ENCODE data around the gene NXPH2.

Gene NXPH2

DNA sequence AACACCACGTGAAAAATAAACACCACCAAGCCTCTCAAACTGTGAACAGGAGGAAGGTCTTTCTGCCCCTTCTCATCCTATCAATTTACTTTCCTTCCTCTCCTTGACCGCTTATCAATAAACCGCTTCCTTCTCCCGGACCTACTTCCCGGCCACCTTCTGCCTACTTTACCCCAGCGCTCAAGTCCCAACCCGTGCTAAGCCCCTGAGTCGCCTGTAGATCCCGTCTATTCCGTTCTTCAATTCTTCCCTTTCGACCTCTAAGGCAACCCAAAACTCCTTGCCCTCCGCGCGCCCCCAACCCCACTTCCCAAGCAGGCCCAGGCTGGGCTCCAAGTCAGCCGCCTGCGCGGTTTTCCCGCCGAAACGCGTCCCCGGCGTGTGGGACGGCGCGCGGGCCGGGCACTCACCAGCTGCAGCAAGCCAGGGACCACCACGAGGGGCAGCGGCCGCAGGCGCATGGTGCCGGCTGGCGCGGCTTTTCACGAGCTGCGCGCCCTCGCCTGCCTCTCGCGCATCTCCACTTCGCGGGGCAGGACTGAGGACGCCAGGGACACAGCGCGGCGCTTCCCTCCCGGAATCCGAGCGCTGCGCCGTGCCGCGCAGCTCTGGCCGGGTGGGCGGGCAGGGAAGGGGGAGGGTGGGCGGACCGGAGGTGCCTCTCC, at the start of gene NXPH2:
Gene NXPH2 (minus strand): TSS at position 610 of the 665 bp plus-strand sequence. CDS start 149 bp downstream, at position 461.
- ChIA-PET CTCF (no interaction called here), POLR2A (no interaction called here)
- no peak within 1 kb of the TSS for H3K4me3 ChIP-seq (ENCODE audit: low read depth, low read length)
- no peak for DNase-seq (ENCODE audit: low read depth, low spot score)
- TF ChIP-seq CTCF (IDR thresholded peaks at IDR 0.05; ENCODE audit: insufficient read depth, low read length, missing control alignments): no peak

DNA sequence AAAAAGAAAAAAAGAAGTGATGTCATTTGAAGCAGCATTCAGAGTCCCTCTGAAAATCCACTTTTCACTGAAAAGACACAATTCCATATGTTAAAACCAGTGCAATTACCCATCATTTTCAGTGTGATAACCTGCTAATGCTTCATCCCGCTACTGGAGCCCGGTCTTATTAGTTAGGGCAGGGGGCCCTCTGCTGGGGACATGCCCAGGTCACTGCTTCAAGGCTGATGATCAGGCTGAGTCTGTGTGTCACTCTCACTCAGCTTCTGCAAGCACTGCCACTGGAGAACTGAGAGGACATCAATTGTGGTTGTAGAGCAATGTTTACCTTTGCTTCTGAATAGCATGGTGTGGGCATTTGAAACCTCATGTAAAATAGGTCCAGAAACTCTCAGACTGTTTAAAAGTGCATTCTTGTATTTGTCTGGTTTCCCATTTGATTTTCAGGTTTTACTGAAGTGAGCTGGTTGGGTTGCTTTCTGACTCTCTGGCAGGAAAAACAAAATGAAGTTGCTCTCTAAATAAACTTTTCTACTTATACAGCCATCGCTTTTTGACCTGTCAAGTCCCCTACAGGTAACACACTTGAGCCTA, 49.2 kb upstream of the NXPH2 start:
- POLR2A ChIA-PET: no interaction called here
- CTCF ChIA-PET: interaction anchor here (1.2 kb wide), 1 partner anchor 963 kb away, joined by 3 read pairs; no protein-coding TSS in a partner anchor
- TF ChIP-seq CTCF (IDR thresholded peaks at IDR 0.05; ENCODE audit: insufficient read depth, low read length, missing control alignments): no peak
- H3K4me3 ChIP-seq (ENCODE audit: low read depth, low read length): no peak overlapping the region
- DNase-seq (ENCODE audit: low read depth, low spot score): no peak

DNA sequence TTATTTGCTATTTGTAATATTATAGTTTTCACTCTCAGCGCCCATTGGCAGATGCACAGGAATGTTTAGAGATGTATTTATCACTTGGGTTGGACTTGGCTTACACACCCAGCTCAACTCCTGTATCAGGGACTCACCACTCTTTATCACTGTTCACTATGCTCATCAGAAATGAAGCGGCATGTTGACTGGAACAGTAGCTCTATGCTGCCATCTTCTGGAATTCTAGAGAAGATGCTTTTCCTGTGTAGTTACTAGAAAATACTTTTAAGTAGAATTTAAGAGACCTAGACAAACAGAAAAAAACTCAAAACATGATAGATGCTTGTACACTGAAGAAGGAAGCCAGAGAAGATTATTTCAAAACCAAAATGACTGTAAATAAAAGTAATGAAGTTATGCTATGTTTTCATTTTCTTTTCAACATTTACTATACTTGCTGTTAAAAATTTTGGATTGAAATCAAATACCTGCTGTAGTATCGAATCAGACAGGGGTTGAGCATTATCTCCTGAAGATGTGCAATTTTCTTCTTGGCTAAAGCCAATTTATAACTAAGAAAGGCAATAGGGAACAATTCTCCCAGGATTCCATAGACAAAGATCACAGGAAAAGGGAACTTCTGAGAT, 47.4 kb upstream of the NXPH2 start:
- peak; percentile 36 for DNase-seq (ENCODE audit: low read depth, low spot score)
- no peak overlapping the region for H3K4me3 ChIP-seq (ENCODE audit: low read depth, low read length)
- POLR2A ChIA-PET: no interaction called here
- CTCF ChIA-PET: interaction anchor here (0.6 to 4.2 kb wide), 22 partner anchors 9 to 962 kb away, joined by 3 to 51 read pairs (median 4); no protein-coding TSS in a partner anchor
- TF ChIP-seq CTCF (IDR thresholded peaks at IDR 0.05; ENCODE audit: insufficient read depth, low read length, missing control alignments): peak; percentile 56

DNA sequence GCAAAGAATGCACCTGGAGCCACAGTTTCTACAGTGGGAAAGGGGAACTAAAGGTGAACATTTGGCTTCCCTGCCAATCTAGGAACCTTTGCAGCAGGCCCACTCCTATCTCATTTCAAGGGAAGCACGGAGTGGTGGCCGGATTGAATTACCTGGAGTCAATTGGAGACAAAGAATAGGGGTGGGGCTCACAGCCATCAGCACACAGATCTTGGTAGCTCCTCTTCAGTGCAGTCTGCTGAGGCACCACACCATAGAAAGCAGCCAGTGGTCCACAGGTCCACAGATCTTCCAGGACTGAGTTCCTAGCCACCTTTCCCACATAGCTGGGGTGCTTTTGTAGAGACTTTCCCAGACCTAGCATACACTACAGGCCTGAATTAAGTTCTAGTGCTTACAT, 43.5 kb upstream of the NXPH2 start:
- no peak for DNase-seq (ENCODE audit: low read depth, low spot score)
- CTCF ChIA-PET: no interaction called here
- no peak overlapping the region for H3K4me3 ChIP-seq (ENCODE audit: low read depth, low read length)
- no peak for TF ChIP-seq CTCF (IDR thresholded peaks at IDR 0.05; ENCODE audit: insufficient read depth, low read length, missing control alignments)
- POLR2A ChIA-PET: no interaction called here

GRCh38 chr2:138819964-138820363, 39.8 kb upstream of the NXPH2 start:
- no peak for TF ChIP-seq CTCF (IDR thresholded peaks at IDR 0.05; ENCODE audit: insufficient read depth, low read length, missing control alignments)
- no peak overlapping the region for H3K4me3 ChIP-seq (ENCODE audit: low read depth, low read length)
- no peak for DNase-seq (ENCODE audit: low read depth, low spot score)
- CTCF ChIA-PET: no interaction called here
- POLR2A ChIA-PET: no interaction called here

DNA sequence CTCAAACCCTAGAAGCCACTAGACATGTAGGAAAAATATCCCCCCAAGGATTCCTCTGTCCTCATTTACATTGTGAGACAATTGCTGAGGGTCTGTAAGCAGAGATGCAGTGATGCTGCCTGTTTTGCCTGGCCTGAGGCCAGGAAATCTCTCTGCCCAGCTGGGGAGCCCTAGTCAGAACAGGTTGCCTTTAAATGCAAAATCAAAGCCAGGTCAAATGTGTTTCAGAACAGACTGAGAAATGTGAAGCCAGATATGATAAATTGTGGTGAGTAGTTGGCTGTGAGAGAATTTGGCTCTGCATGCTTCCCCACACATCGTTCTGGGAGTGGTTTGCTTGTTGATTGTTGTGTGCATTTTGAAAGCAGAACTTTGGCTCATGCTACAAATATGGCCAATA, 38.4 kb upstream of the NXPH2 start:
- no peak overlapping the region for H3K4me3 ChIP-seq (ENCODE audit: low read depth, low read length)
- no peak for TF ChIP-seq CTCF (IDR thresholded peaks at IDR 0.05; ENCODE audit: insufficient read depth, low read length, missing control alignments)
- DNase-seq (ENCODE audit: low read depth, low spot score): no peak
- ChIA-PET CTCF (interaction anchor here (1.9 kb wide), 1 partner anchor 9 kb away, joined by 8 read pairs; no protein-coding TSS in a partner anchor), POLR2A (no interaction called here)

All from AG04449 (cell line).